CD1c-positive myeloid dendritic cell (primary cell): ENCODE results near the gene RIOX2.
"Not testable (repeated sequence)": the region's sequence is repeated elsewhere in the genome, so short reads cannot be mapped to it uniquely, and the experiment has no call there.

Experiments
- DNase-seq: peaks from one replicate; pipeline ENCODE4 v3.0.0-alpha.2; 2016; ENCODE audit errors: extremely low spot score

Gene RIOX2

DNA sequence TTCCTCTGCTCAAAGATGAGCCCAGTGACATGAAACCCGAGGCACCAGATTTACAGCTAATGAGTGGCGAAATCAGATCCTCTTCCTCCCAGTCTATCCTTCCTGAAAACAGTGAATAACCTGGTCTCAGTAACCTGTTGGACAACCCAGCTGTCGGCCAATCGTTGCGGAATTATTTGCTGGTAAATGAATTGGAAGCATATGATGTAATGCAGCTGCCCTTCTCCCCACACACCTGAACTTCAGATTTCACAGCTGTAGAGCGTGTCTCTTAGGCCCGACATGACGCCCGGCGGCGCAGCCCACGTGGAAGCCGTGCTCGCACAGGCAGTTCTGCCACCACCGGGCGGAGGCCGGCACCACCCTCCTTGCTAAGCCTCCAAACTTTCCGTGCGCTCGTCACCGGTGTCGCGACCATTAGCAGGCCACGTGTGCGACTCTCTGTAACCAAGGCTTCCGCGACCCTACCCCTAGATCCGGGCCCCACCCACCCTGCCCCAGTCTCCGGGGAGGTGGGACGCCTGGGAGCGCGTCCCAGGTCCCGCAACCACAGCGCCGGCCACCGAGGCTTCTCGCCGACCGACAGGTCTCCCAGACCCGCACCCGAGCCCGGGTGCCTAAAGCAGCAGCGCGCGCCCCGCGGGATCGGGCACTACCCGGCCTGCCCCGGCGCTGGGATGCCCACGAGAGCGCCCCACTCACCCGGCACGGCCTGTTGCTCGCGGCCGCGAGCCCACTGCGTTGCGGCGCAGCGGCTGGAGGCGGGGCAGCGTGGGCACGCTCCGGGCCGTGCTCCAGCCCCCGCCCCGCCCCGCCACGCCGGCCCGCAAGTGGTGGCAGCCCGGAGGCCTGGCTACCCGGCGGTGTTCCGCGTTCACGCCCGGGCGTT, at the start of gene RIOX2:
RIOX2 (minus strand) TSS at position 753 of the 889 bp plus-strand sequence. CDS start 4,838 bp downstream, outside the sequence.
- DNase-seq = peak; percentile 75

DNA sequence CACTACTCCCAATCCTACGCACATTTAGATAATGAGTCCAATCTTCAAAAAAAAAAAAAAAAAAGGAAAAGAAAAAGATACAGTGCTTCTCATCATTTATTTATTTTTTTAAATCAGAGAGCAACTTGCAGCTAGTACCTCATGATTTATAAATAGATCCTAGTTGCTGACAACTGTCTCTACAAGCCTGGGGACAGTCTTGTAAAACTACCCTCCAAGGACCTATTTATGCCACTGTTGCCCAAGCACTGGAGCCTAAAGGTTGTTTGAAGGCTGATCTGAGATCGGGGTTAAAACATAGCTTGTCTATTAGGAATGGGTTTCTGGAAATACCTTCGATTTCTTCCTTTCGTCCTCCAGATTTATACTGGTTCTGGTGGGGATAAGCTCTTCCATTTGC, 48.2 kb upstream of the RIOX2 start:
- no peak for DNase-seq

DNA sequence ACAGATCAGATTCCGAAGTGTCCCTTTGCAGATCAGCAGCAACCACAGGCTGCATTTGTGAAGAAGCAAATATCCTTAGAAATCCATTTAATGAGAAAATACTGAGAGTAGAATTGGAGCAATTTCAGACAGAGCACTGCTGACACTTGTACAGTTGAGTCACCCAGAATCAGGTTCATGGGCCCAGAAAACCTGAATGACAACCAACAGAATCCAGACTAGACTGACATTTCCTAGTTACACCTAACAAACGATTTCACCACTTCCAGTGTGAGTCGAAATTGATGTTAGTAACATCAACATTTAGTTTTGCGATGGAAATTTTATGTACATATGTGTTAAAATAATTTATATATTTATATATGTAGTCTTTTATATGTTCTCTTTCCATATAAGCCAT, 46.1 kb upstream of the RIOX2 start:
- no peak for DNase-seq

DNA sequence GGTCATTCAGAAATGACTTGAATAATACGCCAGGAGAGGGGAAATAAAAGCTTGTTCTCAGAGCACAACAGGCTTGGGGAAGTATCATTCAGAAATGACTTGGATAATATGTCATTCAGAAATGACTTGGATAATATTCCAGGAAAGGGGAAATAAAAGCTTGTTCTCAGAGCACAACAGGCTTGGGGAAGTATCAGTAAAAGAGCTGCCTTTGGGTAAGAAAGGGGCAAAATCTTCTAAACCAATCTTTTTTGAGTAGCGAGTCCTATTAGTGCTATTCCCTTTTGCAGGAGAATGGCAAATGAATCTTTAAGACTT, 42.0 kb upstream of the RIOX2 start:
- peak; percentile 57 for DNase-seq

DNA sequence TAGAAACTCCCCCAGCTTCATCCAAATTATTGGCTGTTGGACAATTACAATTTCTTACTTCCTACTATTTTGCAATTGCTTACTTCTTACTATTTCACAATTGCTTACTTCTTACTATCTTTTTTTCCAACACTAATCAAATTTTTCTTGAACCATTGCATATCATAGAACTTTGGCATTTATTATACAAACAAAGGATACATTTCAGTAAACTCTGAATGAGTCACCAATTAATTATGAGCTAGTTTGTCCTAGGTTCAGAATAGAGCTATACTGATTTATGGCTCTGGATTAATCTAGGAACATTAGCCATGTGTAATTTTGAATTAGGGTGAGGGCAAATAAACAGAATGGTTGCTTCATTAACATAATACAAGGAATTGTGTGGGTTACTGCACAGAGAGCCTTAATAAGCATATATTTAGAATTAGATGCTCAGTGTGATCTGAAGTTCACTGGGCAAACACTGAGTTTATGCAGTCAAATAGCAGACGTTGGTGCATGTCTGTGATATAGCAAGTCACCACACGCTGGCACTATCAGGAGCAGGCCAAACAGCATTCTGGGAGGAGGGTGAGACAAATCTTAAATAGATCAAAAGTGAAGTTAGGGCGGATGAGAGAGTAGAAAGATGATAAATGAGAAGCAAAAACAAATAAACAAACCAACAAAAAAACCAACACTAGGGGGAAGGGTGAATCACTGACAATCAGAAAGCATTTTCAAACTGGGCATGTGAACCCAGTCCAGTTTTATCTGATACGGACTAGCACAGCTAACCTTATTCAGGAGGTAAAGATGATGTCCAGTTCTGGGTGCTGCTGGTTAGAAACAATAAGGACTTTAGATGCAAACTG, 41.4 kb upstream of the RIOX2 start:
- DNase-seq = peak; percentile 20

DNA sequence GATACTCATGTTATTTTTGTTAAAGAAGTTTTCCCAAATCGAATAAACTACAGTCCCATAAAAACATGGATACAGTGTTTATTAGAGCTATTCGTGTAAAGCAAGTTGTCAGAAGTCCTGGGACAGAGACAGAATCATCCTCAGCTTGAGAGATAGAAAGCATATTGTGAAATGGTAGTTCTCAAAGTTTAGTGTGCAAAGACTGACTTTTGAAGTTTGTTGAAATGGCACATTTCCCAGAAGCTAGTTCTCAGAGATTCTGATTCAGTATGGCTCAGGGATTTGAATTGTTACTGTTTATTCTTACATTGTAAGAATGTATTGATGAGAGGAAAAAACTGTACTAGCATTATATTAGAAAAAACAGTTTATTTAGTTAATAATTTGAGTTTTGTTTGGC, 40.7 kb upstream of the RIOX2 start:
- DNase-seq = no peak

DNA sequence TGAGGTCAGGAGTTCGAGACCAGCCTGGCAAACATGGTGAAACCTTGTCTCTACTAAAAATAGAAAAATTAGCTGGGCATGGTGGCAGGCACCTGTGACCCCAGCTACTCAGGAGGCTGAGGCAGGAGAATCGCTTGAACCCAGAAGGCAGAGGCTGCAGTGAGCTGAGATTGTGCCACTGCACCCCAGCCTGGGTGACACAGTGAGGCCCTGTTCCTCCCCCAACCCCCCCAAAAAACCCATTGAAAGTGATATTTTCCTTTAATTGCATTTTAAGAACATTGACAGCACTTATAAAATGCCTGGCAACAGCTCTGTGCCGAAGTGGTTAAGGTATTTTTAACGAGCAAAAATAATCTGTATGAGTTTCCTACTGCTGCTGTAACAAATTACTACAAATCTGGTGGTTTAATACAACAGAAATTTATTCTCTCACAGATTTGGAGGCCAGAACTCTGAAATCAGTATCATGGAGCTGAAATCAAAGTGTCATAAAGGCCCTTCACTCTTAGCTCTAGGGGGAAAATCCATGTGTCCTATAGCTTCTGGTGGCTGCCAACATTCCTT, 38.7 kb upstream of the RIOX2 start:
- not testable (repeated sequence) for DNase-seq

DNA sequence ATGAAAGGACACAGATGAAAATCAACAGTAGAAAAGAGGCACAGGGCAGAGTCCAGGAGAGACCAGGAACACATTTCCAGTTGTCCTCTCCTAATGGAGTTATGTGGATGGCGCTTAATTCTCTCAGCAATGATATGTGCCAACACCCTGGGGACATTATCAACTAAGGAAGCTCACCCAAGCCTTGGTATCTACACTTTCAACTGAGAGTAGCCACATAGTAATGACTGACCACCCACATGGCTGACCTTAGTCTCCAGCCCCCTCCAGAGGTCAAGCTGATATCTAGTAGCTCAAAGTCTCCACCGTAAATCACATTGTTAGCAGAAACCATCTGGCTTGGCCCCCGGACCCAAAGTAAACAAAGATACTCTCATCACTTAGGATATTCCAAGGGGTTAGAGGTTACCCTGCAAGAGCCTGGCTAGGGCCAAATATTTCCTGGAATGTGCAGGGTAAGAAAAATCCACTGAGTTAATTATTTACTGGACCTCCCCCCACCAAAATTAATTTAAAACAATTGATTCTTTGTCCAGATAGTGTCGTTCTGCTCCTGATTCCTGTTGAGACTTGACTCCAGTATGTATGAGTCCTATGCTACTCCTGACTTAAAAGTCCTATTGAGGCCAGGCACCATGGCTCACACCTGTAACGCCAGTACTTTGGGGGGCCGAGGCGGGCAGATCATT, 38.1 kb upstream of the RIOX2 start:
- DNase-seq = no peak

DNA sequence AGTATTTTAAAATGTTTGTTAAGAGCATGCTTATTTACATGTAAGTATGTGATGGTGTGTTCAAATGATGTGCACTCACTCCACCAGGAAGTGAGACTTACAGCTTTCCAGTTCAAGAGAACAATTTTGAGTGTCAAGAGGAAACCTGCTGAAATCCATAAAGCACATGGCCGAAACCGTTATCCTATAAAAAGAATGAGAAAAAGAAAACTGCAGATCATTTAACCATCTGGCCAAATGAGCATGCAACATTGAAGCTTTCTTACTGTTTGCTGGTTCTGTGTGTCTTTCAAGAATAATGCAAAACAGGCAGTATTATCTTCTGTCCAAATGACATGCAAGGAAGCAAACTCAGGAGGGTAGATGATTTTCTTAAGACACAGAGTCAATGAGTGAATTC, 36.6 kb upstream of the RIOX2 start:
- no peak for DNase-seq

DNA sequence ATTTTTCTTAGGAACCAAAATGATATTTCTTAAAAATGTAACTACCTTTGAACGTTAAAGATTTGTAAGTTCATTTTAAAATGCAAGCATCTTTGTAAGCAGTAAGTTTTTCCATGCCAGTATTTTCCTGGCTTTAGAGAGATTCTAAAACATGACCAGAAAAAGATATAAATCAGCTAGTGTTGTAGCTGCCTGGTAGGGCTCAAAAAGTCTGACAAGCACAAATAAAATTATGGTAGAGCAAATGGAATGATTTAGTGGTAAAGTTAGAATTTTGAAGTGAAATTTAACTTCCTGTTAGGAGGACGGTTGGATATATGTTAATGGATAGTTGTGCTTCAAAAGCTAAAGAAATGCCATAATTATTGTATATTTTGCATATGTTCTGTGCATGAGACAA, 33.2 kb upstream of the RIOX2 start:
- DNase-seq = no peak

DNA sequence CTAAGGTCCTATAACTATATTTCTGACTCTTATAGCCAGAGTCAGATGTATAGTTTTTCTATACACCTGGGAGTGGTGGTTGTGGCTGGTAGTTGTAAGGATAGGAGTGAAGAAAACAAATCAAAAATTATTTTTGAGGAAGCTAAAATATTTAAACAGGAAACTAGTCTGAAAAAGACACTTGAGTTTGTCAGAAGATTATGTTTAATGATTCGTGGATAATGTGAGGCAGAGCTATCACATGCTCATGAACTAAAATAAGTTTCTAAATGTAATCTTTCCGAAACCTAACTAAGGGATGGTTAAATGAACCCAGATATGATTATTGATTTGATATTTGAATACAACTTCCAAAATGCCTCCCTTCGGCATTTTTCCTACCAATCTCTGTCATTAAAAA, 32.5 kb upstream of the RIOX2 start:
- DNase-seq = no peak

DNA sequence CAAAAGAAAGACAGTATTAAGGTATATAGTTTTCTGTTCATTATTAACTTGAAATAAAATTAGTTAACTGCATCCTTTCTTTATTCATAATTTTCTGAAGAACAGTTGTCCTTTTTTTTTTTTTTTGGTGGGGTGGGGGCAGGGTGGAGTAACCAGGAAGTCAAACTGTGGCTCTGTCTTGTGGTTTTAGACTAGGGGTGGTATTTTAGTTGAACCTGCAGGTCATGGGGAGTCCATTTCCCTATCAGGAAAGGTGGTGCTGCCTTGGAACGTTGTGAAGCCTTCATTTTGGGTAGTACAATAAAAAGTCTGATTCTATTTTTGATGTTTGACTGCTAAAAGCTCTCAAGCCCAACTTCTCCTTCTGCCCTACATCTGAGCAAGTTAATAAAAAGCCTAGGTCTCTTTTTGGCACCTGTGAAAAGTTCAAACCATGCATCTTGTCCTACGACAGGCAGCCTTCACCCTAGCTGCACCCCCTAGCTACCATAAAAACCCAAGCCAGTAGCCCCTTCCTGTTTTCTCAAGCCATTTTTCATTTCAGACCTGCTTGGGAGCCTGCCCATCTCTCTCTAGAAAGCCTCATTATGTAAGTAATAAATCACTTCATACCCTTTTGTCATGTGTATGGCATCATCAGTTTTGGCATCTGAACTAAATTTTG, 31.2 kb upstream of the RIOX2 start:
- no peak for DNase-seq

DNA sequence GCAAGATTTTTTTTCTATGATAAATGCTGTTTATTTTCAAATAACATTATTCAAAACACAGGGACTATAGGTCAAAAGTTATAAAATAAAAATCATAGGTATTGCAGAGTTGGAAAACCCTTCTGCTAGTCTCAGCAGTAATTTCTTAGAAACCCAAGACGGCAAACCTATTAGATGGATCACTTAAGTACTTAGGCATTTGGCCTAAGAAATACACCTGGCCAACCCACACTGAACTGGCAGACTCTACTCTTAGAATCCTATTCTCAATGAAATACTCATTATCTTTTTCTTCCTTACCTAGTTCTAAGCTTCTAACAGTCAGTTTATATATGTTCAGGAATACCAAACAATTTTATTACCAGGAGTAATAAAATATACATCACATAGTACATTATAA, 30.5 kb upstream of the RIOX2 start:
- no peak for DNase-seq

DNA sequence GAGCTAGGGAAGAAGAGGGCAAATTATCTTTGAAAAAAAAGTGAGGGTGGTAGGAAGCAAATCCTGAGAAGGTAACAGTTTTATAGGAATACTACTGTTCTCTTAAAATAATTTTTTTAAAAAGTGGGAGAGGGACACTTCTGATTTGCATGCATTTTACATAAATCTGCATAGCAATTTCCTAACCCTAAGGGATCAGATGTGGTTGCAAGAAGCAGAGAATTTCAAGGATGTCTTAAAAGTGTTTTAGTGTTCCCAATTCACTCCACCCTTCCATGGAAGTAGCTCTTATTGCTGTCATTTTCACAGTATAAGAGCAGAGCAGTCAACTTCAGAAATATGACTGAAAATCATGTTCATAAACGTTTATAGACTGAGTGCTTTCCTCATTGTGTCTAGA, 27.8 kb upstream of the RIOX2 start:
- DNase-seq = no peak

DNA sequence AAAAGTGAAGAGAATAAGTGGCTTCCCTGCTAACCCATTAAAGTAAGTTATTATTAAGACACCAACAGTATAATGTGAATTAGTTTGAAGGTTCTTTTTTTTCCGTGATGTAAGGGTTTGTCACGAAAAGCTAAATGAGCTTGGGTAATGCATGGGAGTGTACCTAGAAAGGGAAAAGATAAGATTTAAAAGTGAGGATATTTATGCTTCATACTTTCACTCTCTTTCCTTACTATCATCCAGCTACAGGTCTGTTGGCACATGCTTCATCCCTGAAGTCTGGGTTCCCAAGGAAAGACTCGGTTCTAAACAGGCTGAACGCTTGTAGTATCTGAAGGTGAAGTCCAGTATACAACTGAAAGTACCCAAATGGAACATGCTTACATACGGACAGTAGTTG, 26.9 kb upstream of the RIOX2 start:
- no peak for DNase-seq

DNA sequence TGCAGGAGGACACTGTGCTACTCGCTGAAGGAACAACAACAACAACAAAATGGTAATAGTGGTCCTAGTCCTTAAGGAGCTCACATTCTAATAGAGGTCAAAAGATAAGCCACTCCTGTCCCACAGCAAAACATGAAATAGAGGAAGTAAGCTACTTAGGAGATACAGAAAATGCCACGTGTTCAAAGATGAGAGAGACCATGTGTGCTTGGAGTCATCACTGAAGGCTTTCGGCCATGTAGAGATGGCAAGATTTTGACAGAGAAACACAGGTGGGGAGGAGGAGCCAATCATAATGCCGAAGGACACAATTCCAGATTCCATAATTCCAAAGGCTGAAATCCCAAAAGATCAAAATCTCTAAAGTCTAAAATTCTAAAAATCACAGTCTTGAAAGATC, 24.8 kb upstream of the RIOX2 start:
- DNase-seq = no peak

DNA sequence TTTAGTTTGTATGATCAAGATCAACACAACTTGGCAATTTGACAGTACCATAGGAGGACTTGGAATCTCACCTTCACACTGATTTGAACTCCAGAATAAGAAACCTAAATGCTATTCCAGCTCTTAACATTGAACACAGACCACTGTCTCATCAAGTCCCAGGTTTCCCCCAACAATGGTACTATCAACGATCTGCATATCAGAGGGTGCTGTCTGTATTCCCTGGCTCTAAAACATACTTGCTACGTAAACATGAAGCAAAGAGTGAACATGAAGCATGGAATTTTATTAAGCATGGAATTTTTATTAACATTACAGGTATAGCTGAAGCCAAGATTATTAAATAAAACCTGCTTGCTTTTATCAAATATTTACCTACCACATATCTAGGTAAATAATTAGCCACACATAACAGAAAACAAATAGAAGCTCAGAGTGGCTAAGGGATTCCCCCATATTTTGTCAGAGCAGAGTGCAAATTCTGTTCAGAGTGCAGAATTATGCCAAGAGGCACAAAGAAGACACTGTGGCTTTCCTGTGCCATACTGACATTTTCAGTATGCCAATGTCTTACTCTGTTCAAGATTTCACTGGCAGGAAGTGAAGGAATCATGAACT, 22.2 kb upstream of the RIOX2 start:
- no peak for DNase-seq

DNA sequence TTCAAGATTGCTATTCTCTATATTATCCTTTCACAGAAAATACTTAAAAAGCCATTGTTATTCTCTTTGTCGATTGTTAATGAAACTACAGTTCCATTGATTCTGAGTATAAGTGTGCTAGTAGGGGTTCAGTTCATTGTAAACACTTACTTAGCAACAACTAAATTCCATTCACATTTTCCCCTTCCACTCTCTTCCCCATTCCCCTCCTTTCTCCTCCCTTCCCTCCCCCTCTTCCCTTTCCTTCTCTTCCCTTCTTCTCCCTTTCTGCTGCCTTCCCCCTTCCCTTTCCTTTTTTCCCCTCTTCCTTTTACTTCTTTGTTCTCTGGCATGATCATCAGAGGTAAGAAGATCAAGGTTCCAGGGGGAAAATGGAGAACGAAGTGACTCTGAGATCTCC, 21.3 kb upstream of the RIOX2 start:
- no peak for DNase-seq

DNA sequence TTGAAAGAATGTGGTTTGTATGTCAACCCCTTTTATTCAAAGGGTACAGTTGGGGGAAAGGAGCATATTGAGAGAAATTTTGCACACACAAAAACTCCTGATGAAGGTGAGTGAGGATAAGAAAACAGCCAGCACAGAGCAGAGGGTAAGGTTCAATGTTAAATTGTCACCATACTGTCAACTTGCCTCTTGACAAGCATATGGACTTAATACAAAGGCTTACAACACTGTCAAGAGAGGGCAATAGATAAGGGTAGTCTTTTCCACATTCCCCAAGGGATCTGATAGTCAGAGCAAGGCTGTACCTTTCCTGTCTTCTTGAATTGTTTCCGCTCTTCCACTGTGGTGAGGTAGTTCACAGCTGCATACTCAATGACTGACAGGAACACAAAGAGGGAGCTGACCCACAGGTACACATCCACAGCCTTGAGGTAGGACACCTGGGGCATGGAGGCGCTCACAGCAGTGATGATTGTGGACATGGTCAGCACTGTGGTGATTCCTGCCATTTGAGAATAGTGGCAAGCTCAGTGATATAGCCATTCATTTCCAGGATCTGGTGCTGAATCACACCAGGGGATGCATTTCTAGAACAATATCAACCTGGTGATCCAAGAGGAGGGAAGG, 20.4 kb upstream of the RIOX2 start:
- no peak for DNase-seq

DNA sequence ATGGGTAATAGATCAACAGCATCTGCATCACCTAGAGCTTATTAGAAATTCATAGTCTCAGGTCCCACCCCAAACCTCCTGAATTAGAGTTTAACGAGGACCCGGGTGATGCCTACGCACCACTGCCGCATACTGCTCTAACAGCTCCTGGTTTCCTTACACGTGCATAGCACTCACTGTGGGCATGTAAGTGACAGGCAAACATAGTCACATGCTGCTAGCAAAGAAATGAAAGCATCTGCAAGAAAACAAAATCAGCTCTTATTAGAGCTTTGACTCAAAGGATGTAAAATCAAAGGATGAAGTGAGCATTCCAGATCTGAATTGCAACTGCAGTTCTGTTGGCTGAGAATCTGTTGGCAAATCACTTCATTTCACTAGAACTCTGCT, 19.1 kb upstream of the RIOX2 start:
- no peak for DNase-seq
